Sigmoid colon (tissue), 7 donors: ENCODE data around the gene BCHE. TPM values are rescaled to one million over a fixed set of nuclear protein-coding genes. Genes with fewer than 3 reads are reported as not detected.

ENCODE experiments used
- DNase-seq: peaks from one replicate; pipeline ENCODE4 v3.0.0-alpha.2; 2019
- H3K27ac ChIP-seq, 4 donors: fragments of 200-600 bp; sonication (generic); one replicate each; pipeline ENCODE4 v1.5.1; 2016 to 2019; ENCODE audit warnings: mild to moderate bottlenecking in 1 of 4
- H3K27me3 ChIP-seq, 3 donors: fragments of 200-600 bp; sonication (generic); one replicate each; pipeline ENCODE4 v1.5.1; 2019; ENCODE audit warnings: mild to moderate bottlenecking in 1 of 3
- H3K36me3 ChIP-seq, 4 donors: fragments of 200-600 bp; sonication (generic); one replicate each; pipeline ENCODE4 v1.5.1; 2016 to 2019
- H3K4me1 ChIP-seq, 4 donors: fragments of 200-600 bp; sonication (generic); one replicate each; pipeline ENCODE4 v1.5.1; 2017 to 2019
- H3K4me3 ChIP-seq, 4 donors: fragments of 200-600 bp; sonication (generic); one replicate each; pipeline ENCODE4 v1.5.1; 2017 to 2019; ENCODE audit warnings: mild to moderate bottlenecking in 2 of 4, moderate library complexity in 1 of 4
- H3K9me3 ChIP-seq, 4 donors: fragments of 200-600 bp in 3 of 4; sonication (generic) in 3 of 4; one replicate each; pipeline versions ENCODE4 v1.5.1 to v1.6.1; 2013 to 2019
- EP300 ChIP-seq, 4 donors: sonication (generic); formaldehyde crosslinking; IDR thresholded peaks; one replicate each; pipeline ENCODE4 v1.6.1; 2017; ENCODE audit warnings: antibody characterized with exemption in 4 of 4
- POLR2A ChIP-seq, 2 donors: fragments of 450-650 bp; IDR thresholded peaks; one replicate each; pipeline ENCODE4 v1.6.1; 2016; ENCODE audit warnings: antibody characterized with exemption in 2 of 2, mild to moderate bottlenecking in 2 of 2, moderate library complexity in 2 of 2
- POLR2AphosphoS5 ChIP-seq, 4 donors: sonication (generic); formaldehyde crosslinking; IDR thresholded peaks; one replicate each; pipeline ENCODE4 v1.6.1; 2017; ENCODE audit warnings: antibody characterized with exemption in 4 of 4
- WGBS, 2 donors: extraction: QIAGEN DNeasy Blood & Tissue Kit; methylation state at CpG; one replicate each; pipeline ENCODE4 v1.1.7; 2013; 5-methylcytosine and 5-hydroxymethylcytosine counted together
- intact Hi-C: fragments of 100-400 bp; cut with DNase I; formaldehyde crosslinking; loops from one replicate; pipeline ENCODE4 v1.15.1; 2023
- polyA plus RNA-seq, 3 donors: library from polyadenylated mRNA; stranded (reverse); fragments of 200-250 nt; gene quantifications; one replicate each; pipeline ENCODE4 v1.2.3, GENCODE V29; 2013
- total RNA-seq, 4 donors: library from RNA; depleted of rRNA; stranded (reverse); fragments of >200 nt; gene quantifications; one replicate each; pipeline ENCODE4 v1.1.0, GENCODE V29; 2016
- TF ChIP-seq, protein P1 (sequence below), 4 experiments: fragments of 450-650 bp in 3 of 4; fragments of 200-600 bp in 1 of 4; IDR thresholded peaks; one replicate each; pipeline ENCODE4 v1.5.1; 2016 to 2019; ENCODE audit warnings: antibody characterized with exemption in 4 of 4, mild to moderate bottlenecking in 3 of 4, moderate library complexity in 2 of 4
- donor health status: healthy with polysubstance abuse.
- donor health status: Bipolar disorder and iron deficiency.
- donor health status: healthy.

BCHE gene
- total and polyA plus RNA-seq, 7 donors: 0.23 to 88.1 (median 34.9) TPM

DNA sequence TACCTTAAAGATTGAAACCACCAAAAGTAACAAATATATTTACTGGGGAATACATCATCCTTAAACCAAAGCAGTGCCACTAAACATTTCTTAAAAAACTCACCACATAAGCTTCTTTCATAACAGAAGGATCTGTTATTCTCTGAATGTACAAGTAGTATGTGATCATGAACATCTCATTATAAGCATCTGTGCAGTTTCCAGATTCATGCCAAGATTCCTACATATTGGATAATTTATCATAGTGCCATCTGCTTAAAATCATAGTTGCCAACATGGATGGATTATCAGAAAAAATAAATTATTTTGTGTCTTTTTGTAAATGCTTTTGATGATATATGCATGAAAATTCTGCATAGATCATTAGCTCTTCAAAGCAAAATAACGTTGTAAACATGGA is 21.8 kb upstream of the BCHE start:
- Histone ChIP-seq H3K4me3 (no peak overlapping the region), H3K9me3 (no peaks in the 10 kb centered on the region), H3K4me1 (peaks cover 0 to 16% (median 8%) of the 10 kb centered on the region in 4 donors), H3K27me3 (no peaks in the 10 kb centered on the region), H3K27ac (no peak overlapping the region), H3K36me3 (no peaks in the 10 kb centered on the region)
- intact Hi-C loops: no loop called here
- 16 to 55% methylated on average over 1 of the region's 1 CpG for WGBS, 2 donors
- TF ChIP-seq POLR2AphosphoS5 (IDR thresholded peaks at IDR 0.05) (no peak), POLR2A (IDR thresholded peaks at IDR 0.05) (no peak), EP300 (IDR thresholded peaks at IDR 0.05) (no peak)
- TF ChIP-seq, protein P1, sequence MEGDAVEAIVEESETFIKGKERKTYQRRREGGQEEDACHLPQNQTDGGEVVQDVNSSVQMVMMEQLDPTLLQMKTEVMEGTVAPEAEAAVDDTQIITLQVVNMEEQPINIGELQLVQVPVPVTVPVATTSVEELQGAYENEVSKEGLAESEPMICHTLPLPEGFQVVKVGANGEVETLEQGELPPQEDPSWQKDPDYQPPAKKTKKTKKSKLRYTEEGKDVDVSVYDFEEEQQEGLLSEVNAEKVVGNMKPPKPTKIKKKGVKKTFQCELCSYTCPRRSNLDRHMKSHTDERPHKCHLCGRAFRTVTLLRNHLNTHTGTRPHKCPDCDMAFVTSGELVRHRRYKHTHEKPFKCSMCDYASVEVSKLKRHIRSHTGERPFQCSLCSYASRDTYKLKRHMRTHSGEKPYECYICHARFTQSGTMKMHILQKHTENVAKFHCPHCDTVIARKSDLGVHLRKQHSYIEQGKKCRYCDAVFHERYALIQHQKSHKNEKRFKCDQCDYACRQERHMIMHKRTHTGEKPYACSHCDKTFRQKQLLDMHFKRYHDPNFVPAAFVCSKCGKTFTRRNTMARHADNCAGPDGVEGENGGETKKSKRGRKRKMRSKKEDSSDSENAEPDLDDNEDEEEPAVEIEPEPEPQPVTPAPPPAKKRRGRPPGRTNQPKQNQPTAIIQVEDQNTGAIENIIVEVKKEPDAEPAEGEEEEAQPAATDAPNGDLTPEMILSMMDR (IDR thresholded peaks at IDR 0.05): no peak
- DNase-seq: no peak

- Histone ChIP-seq H3K9me3 (no peaks in the 10 kb centered on the region), H3K27ac (peak overlapping the region in 1 of 4 donors; percentile 14), H3K4me3 (no peak overlapping the region), H3K27me3 (no peaks in the 10 kb centered on the region), H3K4me1 (peaks cover 0 to 32% (median 22%) of the 10 kb centered on the region in 4 donors), H3K36me3 (no peaks in the 10 kb centered on the region)
- TF ChIP-seq POLR2AphosphoS5 (IDR thresholded peaks at IDR 0.05): no peak
- TF ChIP-seq EP300 (IDR thresholded peaks at IDR 0.05): no peak
- TF ChIP-seq, protein P1 (IDR thresholded peaks at IDR 0.05): no peak
- no peak for TF ChIP-seq POLR2A (IDR thresholded peaks at IDR 0.05)
- intact Hi-C loops: no loop called here
- DNase-seq: no peak
These were observed 18.4 kb upstream of the BCHE start for GRCh38 chr3:165855581-165855980.

DNA sequence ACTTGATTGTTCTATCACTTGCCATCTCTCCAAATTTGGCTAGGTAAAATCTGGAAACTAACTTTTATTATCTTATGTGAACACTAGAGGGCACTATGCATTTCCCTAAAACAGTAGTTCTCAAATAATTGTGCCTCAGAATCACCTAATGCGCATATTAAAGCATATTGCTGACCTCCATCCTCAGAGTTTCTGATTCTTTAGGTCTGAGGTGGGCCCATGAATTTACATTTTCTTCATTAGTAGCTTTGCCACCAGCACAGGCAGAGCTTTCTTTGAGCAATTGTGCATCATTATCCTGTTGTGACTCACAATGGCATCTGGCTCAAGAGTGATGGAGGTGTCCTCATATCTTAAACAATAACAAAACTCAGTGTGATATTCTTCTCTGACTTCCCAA is 17.5 kb upstream of the BCHE start:
- 32 to 83% methylated on average over 1 of the region's 1 CpG for WGBS, 2 donors
- peaks cover 0 to 32% (median 22%) of the 10 kb centered on the region in 4 donors for H3K4me1 ChIP-seq
- H3K36me3 ChIP-seq: no peaks in the 10 kb centered on the region
- H3K9me3 ChIP-seq: no peaks in the 10 kb centered on the region
- no peak overlapping the region for H3K4me3 ChIP-seq
- H3K27ac ChIP-seq: peak overlapping the region in 1 of 4 donors; percentile 12
- TF ChIP-seq EP300 (IDR thresholded peaks at IDR 0.05) (no peak), POLR2A (IDR thresholded peaks at IDR 0.05) (no peak), POLR2AphosphoS5 (IDR thresholded peaks at IDR 0.05) (no peak)
- TF ChIP-seq, protein P1 (IDR thresholded peaks at IDR 0.05): peak in 1 of 4 experiments; percentile 18
- DNase-seq: no peak
- H3K27me3 ChIP-seq: no peaks in the 10 kb centered on the region
- intact Hi-C loops: no loop called here

DNA sequence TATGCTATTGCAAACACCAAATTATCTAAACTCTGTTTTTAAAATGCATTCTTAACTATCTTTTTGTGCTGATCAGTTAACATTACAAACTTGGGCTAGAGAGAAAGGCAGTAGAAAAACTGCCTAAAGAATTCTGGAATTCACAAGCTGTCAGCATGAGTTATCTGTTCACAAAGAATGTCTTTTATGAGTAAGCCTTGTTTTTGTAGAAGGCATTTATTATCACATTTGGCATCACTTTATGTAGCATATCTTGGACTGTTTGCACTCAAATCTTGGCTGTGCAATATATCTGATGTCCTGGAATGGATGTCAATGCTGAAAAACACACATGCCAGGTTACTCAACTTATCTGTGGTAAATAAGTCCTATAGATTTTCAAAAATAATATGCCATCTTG is 15.5 kb upstream of the BCHE start:
- TF ChIP-seq, protein P1 (IDR thresholded peaks at IDR 0.05): no peak
- TF ChIP-seq POLR2AphosphoS5 (IDR thresholded peaks at IDR 0.05): peak in 1 of 4 donors; percentile 27
- no peak overlapping the region for H3K4me3 ChIP-seq
- H3K27me3 ChIP-seq: no peaks in the 10 kb centered on the region
- H3K36me3 ChIP-seq: no peaks in the 10 kb centered on the region
- no peak for DNase-seq
- H3K4me1 ChIP-seq: peaks cover 0 to 32% (median 19%) of the 10 kb centered on the region in 4 donors
- intact Hi-C loops: no loop called here
- no peak overlapping the region for H3K27ac ChIP-seq
- no peaks in the 10 kb centered on the region for H3K9me3 ChIP-seq

DNA sequence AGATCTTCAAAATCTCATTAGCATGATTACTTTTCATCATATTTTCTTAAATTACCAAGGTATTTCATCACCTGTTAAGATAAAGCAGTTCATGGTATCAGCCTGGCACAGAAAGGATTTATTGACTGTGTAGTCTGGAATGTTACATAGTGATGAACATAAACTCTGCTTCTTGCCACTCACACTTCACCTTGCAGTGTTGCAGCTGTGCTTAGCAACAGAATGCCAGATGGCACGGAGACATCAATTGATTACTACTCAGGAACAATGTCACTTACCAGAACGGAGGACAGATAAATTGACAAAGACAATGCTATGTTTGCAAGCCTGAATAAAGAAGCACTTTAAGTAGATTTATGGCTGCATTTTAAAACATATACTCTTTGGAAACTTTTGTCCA is 15.0 kb upstream of the BCHE start:
- H3K27ac ChIP-seq: no peak overlapping the region
- no peaks in the 10 kb centered on the region for H3K27me3 ChIP-seq
- intact Hi-C loops: no loop called here
- TF ChIP-seq POLR2AphosphoS5 (IDR thresholded peaks at IDR 0.05): no peak
- no peak for TF ChIP-seq POLR2A (IDR thresholded peaks at IDR 0.05)
- TF ChIP-seq, protein P1 (IDR thresholded peaks at IDR 0.05): no peak
- no peak for TF ChIP-seq EP300 (IDR thresholded peaks at IDR 0.05)
- H3K36me3 ChIP-seq: no peaks in the 10 kb centered on the region
- H3K4me3 ChIP-seq: no peak overlapping the region
- H3K4me1 ChIP-seq: peaks cover 0 to 32% (median 19%) of the 10 kb centered on the region in 4 donors
- DNase-seq: no peak
- no peaks in the 10 kb centered on the region for H3K9me3 ChIP-seq
- WGBS, 2 donors: 22 to 54% methylated on average over 2 of the region's 2 CpGs
